ENCODE data around the gene IL3RA. TPM values are rescaled to one million over a fixed set of nuclear protein-coding genes. Genes with fewer than 3 reads are reported as not detected.
"Not testable (repeated sequence)": the region's sequence is repeated elsewhere in the genome, so short reads cannot be mapped to it uniquely, and the experiment has no call there.

Gene IL3RA
- total and polyA plus RNA-seq, 4 experiments from 2014 or later = 0.29 to 0.53 TPM; not detected in 2

GRCh38 chrX:1330605-1331004 is 6.0 kb upstream of the IL3RA start:
- Mint-ChIP-seq H3K4me3 (no peak overlapping the region), H3K9me3 (peaks cover 0 to 3% (median 0%) of the 10 kb centered on the region in 8 donors), H3K4me1 (peaks cover 0 to 8% (median 3%) of the 10 kb centered on the region in 4 donors), H3K27me3 (peaks cover 4 to 8% of the 10 kb centered on the region in 2 donors), H3K36me3 (no peaks in the 10 kb centered on the region), H3K27ac (no peak overlapping the region)
- intact Hi-C loops (cut with micrococcal nuclease) = no loop called here
- POLR2A ChIA-PET (ENCODE audit: partially characterized antibody) = no interaction called here
- Histone ChIP-seq H3K36me3 (ENCODE audit: insufficient read depth, low read length) (no peaks in the 10 kb centered on the region), H3K27ac (ENCODE audit: low read depth, low read length) (no peak overlapping the region), H3K4me3 (ENCODE audit: low read length in 2 of 2) (no peak overlapping the region), H3K27me3 (ENCODE audit: insufficient read depth, low read length) (no peaks in the 10 kb centered on the region), H3K4me1 (ENCODE audit: insufficient read depth, low read length) (no peaks in the 10 kb centered on the region), H3K9me3 (ENCODE audit: control insufficient read depth in 1 of 2, low read length in 2 of 2) (no peaks in the 10 kb centered on the region)
- CTCF ChIA-PET (ENCODE audit: partially characterized antibody) = no interaction called here
- no peak for DNase-seq

- CTCF ChIA-PET (ENCODE audit: partially characterized antibody); H3K9me3 ChIP-seq (ENCODE audit: control insufficient read depth in 1 of 2, low read length in 2 of 2); H3K27ac ChIP-seq (ENCODE audit: low read depth, low read length); H3K27ac Mint-ChIP-seq; H3K4me3 ChIP-seq (ENCODE audit: low read length in 2 of 2); intact Hi-C loops (cut with micrococcal nuclease); H3K27me3 ChIP-seq (ENCODE audit: insufficient read depth, low read length); H3K4me3 Mint-ChIP-seq; H3K9me3 Mint-ChIP-seq; DNase-seq; POLR2A ChIA-PET (ENCODE audit: partially characterized antibody); H3K36me3 Mint-ChIP-seq; H3K36me3 ChIP-seq (ENCODE audit: insufficient read depth, low read length): not testable (repeated sequence)
- Mint-ChIP-seq H3K27me3 (peaks cover 6 to 21% of the 10 kb centered on the region in 2 donors), H3K4me1 (peaks cover 6 to 19% (median 12%) of the 10 kb centered on the region in 4 donors)
- H3K4me1 ChIP-seq (ENCODE audit: insufficient read depth, low read length) = peaks cover 11% of the 10 kb centered on the region
These were observed 4.2 kb upstream of the IL3RA start for GRCh38 chrX:1332433-1332832.

- peaks cover 0 to 15% (median 7%) of the 10 kb centered on the region in 8 donors for H3K9me3 Mint-ChIP-seq
- H3K27ac Mint-ChIP-seq = no peak overlapping the region
- peaks cover 11% of the 10 kb centered on the region for H3K4me1 ChIP-seq (ENCODE audit: insufficient read depth, low read length)
- POLR2A ChIA-PET (ENCODE audit: partially characterized antibody) = no interaction called here
- no peaks in the 10 kb centered on the region for H3K36me3 ChIP-seq (ENCODE audit: insufficient read depth, low read length)
- CTCF ChIA-PET (ENCODE audit: partially characterized antibody) = no interaction called here
- peaks cover 6 to 19% (median 12%) of the 10 kb centered on the region in 4 donors for H3K4me1 Mint-ChIP-seq
- H3K4me3 ChIP-seq (ENCODE audit: low read length in 2 of 2) = no peak overlapping the region
- no peak for DNase-seq
- peaks cover 5 to 20% of the 10 kb centered on the region in 2 donors for H3K27me3 Mint-ChIP-seq
- H3K36me3 Mint-ChIP-seq = peaks cover 1 to 3% of the 10 kb centered on the region in 2 donors
- H3K27ac ChIP-seq (ENCODE audit: low read depth, low read length) = no peak overlapping the region
- no peaks in the 10 kb centered on the region for H3K9me3 ChIP-seq (ENCODE audit: control insufficient read depth in 1 of 2, low read length in 2 of 2)
- no peak overlapping the region for H3K4me3 Mint-ChIP-seq
- H3K27me3 ChIP-seq (ENCODE audit: insufficient read depth, low read length) = no peaks in the 10 kb centered on the region
- intact Hi-C loops (cut with micrococcal nuclease) = no loop called here
These were observed 1.7 kb upstream of the IL3RA start for GRCh38 chrX:1334854-1335253.

- H3K4me3 Mint-ChIP-seq = peak overlapping the region; percentile 77 to 93 (median 83)
- Histone ChIP-seq H3K27me3 (ENCODE audit: insufficient read depth, low read length) (no peaks in the 10 kb centered on the region), H3K9me3 (ENCODE audit: control insufficient read depth in 1 of 2, low read length in 2 of 2) (no peaks in the 10 kb centered on the region), H3K27ac (ENCODE audit: low read depth, low read length) (no peak overlapping the region), H3K4me1 (ENCODE audit: insufficient read depth, low read length) (peaks cover 11% of the 10 kb centered on the region), H3K36me3 (ENCODE audit: insufficient read depth, low read length) (no peaks in the 10 kb centered on the region), H3K4me3 (ENCODE audit: low read length in 2 of 2) (peak overlapping the region; percentile 24 to 38)
- ChIA-PET POLR2A (ENCODE audit: partially characterized antibody) (no interaction called here), CTCF (ENCODE audit: partially characterized antibody) (no interaction called here)
- peaks cover 6 to 19% (median 12%) of the 10 kb centered on the region in 4 donors for H3K4me1 Mint-ChIP-seq
- peaks cover 0 to 19% (median 7%) of the 10 kb centered on the region in 8 donors for H3K9me3 Mint-ChIP-seq
- DNase-seq = peak in 2 of 5 donors; percentile 4 to 8
- intact Hi-C loops (cut with micrococcal nuclease) = no loop called here
- H3K27ac Mint-ChIP-seq = peak overlapping the region in 5 of 7 donors; percentile 3 to 73 (median 38)
- peaks cover 1 to 3% of the 10 kb centered on the region in 2 donors for H3K36me3 Mint-ChIP-seq
- H3K27me3 Mint-ChIP-seq = peaks cover 2 to 20% of the 10 kb centered on the region in 2 donors
These were observed 579 bp downstream of the IL3RA start for GRCh38 chrX:1336948-1337779.

GRCh38 chrX:1341545-1342184 is 5.1 kb downstream of the IL3RA start:
- H3K9me3 Mint-ChIP-seq = peaks cover 0 to 19% (median 7%) of the 10 kb centered on the region in 8 donors
- H3K4me1 Mint-ChIP-seq = peaks cover 4 to 5% (median 4%) of the 10 kb centered on the region in 4 donors
- intact Hi-C loops (cut with micrococcal nuclease) = no loop called here
- Histone ChIP-seq H3K9me3 (ENCODE audit: control insufficient read depth in 1 of 2, low read length in 2 of 2) (no peaks in the 10 kb centered on the region), H3K4me3 (ENCODE audit: low read length in 2 of 2) (no peak overlapping the region), H3K4me1 (ENCODE audit: insufficient read depth, low read length) (peaks cover 6% of the 10 kb centered on the region), H3K27ac (ENCODE audit: low read depth, low read length) (no peak overlapping the region), H3K36me3 (ENCODE audit: insufficient read depth, low read length) (no peaks in the 10 kb centered on the region), H3K27me3 (ENCODE audit: insufficient read depth, low read length) (no peaks in the 10 kb centered on the region)
- no peak for DNase-seq
- no peak overlapping the region for H3K27ac Mint-ChIP-seq
- peaks cover 2 to 8% of the 10 kb centered on the region in 2 donors for H3K27me3 Mint-ChIP-seq
- H3K36me3 Mint-ChIP-seq = peaks cover 1 to 3% of the 10 kb centered on the region in 2 donors
- H3K4me3 Mint-ChIP-seq = no peak overlapping the region
- CTCF ChIA-PET (ENCODE audit: partially characterized antibody) = no interaction called here
- POLR2A ChIA-PET (ENCODE audit: partially characterized antibody) = no interaction called here

GRCh38 chrX:1349606-1350005 is 13.0 kb downstream of the IL3RA start:
- CTCF ChIA-PET (ENCODE audit: partially characterized antibody); H3K36me3 ChIP-seq (ENCODE audit: insufficient read depth, low read length); POLR2A ChIA-PET (ENCODE audit: partially characterized antibody); H3K27me3 Mint-ChIP-seq; H3K27me3 ChIP-seq (ENCODE audit: insufficient read depth, low read length); H3K9me3 ChIP-seq (ENCODE audit: control insufficient read depth in 1 of 2, low read length in 2 of 2); DNase-seq; H3K9me3 Mint-ChIP-seq; H3K4me1 ChIP-seq (ENCODE audit: insufficient read depth, low read length); intact Hi-C loops (cut with micrococcal nuclease); H3K4me3 Mint-ChIP-seq; H3K4me3 ChIP-seq (ENCODE audit: low read length in 2 of 2); H3K36me3 Mint-ChIP-seq; H3K4me1 Mint-ChIP-seq; H3K27ac ChIP-seq (ENCODE audit: low read depth, low read length): not testable (repeated sequence)
- peak overlapping the region in 1 of 7 donors; percentile 25 for H3K27ac Mint-ChIP-seq

- H3K36me3 Mint-ChIP-seq = no peaks in the 10 kb centered on the region
- Histone ChIP-seq H3K4me3 (ENCODE audit: low read length in 2 of 2) (no peak overlapping the region), H3K9me3 (ENCODE audit: control insufficient read depth in 1 of 2, low read length in 2 of 2) (no peaks in the 10 kb centered on the region), H3K4me1 (ENCODE audit: insufficient read depth, low read length) (no peaks in the 10 kb centered on the region), H3K27ac (ENCODE audit: low read depth, low read length) (no peak overlapping the region), H3K36me3 (ENCODE audit: insufficient read depth, low read length) (no peaks in the 10 kb centered on the region), H3K27me3 (ENCODE audit: insufficient read depth, low read length) (no peaks in the 10 kb centered on the region)
- H3K27me3 Mint-ChIP-seq = no peaks in the 10 kb centered on the region
- H3K4me3 Mint-ChIP-seq = no peak overlapping the region
- no peak for DNase-seq
- CTCF ChIA-PET (ENCODE audit: partially characterized antibody) = no interaction called here
- intact Hi-C loops (cut with micrococcal nuclease) = no loop called here
- POLR2A ChIA-PET (ENCODE audit: partially characterized antibody) = no interaction called here
- H3K9me3 Mint-ChIP-seq = peaks cover 0 to 2% (median 0%) of the 10 kb centered on the region in 8 donors
- H3K27ac Mint-ChIP-seq = peak overlapping the region in 1 of 7 donors; percentile 68
- H3K4me1 Mint-ChIP-seq = peaks cover 0 to 5% (median 3%) of the 10 kb centered on the region in 4 donors
These were observed 15.6 kb downstream of the IL3RA start for GRCh38 chrX:1351981-1352714.
